ENCODE data around the gene NSF.
"Not testable (repeated sequence)": the region's sequence is repeated elsewhere in the genome, so short reads cannot be mapped to it uniquely, and the experiment has no call there.

Gene NSF

DNA sequence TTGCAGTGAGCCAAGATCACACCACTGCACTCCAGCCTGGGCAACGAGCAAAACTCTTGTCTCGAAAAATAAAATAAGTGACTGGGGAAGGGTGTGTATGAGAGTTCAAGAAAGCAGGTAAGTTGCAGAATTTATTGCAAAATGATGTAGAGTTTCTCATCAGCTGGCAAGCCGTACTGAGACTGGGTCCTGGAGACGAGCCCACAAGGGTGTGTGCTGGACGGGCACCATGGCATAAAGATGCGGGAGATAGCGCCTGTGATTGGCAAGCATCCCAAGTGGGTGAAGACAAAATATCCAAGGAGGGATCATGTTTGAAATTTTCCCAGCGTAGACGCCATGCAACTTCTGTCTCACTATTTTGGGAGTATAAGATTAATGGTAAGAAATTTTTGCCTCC is 168.7 kb downstream of the NSF start:
- no peak for DNase-seq

DNA sequence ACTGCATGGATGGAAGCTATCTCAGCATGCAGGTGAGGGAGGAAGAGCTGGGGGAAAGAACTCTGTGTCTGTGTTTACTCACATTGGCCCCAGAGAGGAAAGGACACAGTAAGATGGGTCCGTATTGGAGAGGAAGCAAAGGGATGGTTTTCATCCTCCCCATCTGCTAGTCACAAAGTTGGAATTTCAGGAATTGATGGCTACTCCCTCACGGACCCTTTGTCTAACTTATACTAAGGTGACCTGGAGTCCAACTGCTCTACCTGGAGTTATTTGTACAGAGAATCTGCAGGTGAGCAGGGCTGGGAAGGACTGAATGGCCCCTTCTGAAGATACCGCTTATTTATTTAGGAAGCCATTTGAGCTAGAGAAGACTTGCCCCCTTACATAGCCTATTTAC is 172.9 kb downstream of the NSF start:
- DNase-seq: no peak

DNA sequence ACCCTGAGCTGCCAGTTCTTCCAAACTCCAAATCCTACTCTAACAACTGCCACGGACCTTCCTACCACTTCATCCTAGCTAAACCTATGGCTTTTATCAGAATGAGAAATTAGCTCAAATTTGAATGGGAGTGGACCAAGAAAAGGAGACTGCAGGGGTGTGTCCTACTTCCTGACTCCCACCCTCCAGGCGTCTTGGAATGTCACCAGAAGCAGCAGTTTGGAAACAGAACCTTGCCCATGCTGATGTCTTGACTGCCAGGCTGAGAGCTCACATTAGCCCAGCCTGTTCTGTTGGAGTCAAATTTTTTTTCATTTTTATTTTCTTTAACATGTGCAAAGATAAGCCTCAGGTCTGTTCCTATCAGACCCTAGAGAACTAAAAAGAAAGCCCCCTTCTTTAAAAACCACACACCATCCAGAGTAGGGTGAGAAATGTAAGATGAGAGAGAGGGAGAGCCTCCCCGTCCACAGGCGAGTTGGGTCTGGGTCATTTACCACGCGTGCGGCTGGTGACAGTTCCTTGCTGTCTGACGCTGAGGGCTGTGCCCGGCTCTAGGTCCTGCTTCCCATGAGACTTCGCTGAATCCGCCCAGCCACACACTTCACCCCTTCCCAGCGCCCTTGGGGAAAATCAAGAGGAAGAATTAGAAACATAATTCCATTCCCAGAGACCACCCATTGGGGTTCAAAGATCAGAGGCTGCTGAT is 173.7 kb downstream of the NSF start:
- no peak for DNase-seq

DNA sequence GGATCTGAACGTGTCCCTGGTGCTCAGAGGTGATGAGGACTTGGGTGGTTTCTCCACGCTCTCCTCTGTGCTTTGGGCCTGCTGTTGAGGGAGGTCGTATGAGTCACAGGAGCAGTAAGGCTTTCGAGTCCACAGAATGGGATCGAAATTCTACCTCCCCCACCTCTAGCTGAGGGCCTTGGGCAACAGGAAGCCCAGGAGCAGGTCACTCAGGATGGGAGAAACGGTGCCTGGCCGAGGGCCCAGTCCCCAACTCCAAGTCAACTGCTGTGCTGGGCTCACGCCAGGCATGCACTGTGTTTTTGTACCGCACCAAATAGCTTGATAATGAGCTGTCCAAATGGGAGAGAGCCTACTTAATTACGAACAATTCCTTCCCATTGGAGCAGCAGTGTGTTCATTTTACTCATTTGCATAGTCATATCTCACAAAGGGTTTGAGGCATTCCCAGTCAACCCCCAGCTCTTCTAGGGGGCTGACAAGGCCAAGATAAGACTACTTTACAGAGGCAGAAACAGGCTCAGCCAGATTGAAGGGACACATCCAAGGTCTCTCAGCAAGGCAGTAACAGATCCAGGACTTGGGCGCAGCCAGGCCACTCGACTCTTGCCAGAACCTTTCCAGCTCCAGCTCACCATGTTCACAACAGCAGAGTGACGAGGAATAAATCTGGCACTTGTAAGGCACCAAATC is 174.4 kb downstream of the NSF start:
- DNase-seq: no peak

DNA sequence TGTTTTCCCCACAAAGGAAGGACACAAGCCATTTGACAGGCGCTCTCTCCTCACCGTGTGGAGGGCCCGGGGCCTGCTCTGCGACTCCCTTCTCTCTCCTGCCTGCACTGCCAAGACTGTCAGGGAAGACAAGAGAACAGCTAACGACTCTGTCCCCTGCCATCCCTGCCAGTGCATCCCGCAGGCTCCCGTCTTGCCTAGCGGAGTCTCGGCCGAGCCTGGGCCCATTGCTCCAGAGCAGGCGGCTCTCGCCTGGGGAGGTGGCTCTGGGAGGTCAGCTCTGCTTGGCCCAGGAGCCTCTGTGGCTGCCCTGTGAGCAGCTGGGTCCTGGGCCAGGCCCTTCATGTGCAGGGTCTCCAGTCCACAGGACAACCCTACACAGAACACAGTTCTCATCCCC is 175.0 kb downstream of the NSF start:
- no peak for DNase-seq

DNA sequence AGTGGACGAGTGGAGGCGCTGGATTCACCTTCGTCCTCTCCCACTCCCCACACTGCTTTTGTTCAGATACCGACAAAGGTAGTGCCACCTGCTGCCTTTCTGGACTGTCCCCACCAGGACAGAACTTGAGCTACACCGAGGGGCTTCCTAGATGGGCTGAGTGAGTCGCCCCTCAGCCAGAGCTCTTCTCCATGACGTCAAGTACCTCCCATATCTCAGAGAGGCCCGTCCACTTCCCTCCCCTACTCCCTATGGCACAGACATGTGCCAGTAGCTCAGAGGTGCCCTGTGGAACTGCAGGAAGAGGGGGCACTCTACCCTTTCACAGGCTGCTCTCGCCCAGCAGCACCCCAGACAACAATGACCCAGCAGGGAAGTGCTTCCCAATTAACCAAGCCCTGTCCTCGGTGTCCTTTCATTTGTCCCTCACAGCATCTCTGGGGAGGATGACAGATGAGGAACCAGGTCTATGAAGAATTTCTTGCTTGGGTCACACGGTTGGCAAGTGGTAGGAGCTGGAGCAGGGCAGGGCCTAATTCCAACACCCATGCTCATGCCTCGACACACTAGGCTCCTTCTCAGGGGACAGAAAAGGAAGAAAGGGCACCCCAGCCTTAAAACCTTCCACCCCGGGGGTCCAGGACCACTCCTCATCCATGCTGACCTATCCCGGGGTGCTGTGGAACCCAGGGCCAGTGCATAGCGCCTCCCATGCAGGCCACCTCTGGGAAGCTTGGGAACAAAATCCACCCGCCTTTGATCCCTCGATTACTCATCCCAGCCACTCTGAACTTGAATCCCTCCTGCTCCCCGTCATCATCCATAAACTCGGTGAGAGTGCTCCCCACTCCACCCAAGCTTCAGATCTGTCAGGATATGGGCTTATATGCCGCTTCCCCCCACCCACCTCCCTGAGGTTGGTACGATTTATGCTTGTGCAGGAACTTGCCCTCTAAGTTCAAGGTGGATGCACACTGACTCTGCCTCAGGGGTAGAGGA is 176.3 kb downstream of the NSF start:
- DNase-seq: no peak

DNA sequence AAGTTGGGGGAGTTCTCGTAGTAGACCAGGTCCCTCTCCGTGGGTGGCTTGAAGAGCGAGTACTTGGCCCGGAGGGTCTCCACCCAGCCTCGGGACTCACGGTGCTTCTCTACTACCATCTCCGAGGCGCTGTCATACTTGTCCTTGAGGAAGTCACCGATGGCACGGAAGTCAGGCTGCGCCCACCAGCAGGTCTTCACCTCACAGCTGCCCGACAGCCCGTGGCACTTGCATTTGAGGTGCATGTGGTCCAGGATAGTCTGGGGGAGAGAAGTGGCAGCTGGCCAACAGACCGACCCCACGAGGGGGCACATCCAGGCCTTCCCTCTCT is 178.0 kb downstream of the NSF start:
- no peak for DNase-seq

DNA sequence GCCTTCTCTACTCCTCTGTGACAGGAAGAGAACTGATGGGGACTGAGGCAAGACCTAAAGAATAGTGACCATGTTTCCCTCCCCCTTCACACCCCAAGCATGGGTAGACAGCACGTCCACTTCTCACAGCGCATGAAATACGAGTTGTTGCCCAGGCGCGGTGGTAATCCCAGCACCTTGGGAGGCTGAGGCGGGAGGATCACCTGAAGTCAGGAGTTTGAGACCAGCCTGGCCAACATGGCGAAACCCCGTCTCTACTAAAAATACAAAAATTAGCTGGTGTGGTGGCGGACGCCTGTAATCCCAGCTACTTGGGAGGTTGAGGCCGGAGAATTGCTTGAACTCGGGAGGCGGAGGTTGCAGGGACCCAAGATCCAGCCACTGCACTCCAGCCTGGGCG is 178.4 kb downstream of the NSF start:
- not testable (repeated sequence) for DNase-seq

DNA sequence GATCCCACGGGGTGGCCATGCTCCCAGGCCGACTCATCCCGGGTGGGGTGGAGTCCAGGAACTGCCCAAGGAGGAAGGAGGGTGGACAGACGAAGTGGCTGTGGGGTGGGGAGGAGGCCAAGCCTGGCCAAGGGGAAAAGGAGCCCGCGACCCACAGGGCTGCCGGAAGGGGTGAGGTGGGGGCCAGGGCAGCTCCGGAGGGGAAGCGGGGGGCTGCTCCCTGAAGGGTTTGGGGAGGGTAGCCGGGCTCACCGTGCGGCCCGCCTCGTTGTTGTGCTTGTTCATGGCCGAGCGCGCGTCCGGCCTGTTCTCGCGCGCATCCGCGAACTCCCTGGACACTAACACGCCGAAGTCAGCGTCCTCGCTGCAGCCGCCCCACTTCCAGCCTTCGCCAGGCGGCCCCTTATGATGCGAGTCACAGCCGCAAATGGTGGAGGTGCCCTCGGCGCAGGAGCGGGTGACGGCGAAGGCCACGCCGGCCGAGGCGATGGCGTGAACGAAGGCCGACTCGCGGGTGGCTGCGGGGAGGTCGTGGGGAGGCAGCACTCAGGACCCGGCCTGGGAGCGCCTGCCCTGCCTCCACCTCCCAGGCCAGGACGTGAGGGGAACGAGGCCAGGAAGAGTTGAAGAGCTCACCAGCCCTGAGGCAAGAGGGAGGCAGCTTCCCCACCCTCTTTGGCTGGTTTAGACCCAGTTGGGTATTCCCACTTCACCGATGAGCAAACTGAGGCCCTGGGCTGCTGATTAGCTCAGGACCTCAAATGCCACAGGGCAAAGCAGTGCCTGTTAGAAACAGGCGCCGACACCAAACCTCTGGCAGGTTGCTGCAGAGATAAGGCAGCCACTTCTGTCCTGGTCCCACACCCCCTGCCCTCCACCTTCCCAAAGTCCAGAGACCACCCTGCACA is 179.3 kb downstream of the NSF start:
- DNase-seq: peak in 1 of 2 donors; percentile 4

DNA sequence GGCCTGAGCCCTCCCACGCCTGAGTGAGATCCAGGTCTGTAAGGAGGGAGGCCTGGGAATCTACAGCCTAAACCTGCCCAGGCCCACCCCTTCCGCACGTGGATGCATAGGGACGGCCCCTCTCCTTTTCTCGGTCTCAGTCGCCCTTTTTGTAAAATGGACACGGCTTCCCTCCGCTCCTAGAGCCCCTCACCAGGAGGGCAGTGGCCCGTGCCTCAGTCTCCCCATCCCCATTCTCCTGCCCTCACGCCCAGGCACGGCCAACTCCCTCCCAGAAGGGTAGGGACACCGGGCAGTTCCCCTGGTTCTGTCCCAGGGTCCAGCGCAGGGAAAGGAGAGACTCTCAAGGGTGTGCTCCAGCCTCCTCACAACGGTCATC is 180.0 kb downstream of the NSF start:
- DNase-seq: no peak

DNA sequence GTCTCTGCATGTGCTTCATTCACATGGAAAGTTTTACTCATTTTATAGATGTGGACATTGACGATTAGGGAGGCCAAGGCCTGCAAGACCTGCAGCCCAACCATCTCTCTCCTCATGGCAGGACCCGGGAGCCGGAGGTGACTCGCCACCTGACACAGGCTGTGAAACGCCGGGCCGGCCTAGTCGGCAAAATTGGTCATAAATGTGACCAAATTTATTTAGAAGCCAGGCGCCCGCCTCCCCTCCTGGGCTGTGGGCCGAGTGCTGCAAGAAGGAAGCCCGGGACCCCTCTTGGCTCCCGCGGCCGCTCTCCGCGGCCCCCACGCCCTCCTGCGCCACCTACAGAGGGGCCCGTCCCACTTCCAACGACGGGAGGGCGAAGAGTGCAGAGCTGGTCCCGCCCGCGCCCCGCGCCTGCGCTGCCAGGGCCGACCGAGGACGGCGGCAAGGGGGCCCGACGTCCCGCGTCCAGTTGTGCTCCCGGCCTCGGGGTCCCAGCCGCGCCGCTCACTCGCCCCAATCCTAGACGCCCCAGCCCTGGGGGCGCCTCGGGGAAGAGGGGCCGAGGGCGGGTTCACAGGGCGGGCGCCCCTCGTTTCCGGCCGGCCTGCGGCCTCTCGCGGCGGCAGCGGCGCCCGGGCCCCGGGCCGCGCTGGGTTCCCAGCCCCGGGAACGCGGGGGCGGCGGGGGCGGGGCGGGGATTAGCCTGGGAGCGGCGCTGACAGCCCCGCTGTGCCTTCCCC is 180.5 kb downstream of the NSF start:
- peak in 1 of 2 donors; percentile 49 for DNase-seq

DNA sequence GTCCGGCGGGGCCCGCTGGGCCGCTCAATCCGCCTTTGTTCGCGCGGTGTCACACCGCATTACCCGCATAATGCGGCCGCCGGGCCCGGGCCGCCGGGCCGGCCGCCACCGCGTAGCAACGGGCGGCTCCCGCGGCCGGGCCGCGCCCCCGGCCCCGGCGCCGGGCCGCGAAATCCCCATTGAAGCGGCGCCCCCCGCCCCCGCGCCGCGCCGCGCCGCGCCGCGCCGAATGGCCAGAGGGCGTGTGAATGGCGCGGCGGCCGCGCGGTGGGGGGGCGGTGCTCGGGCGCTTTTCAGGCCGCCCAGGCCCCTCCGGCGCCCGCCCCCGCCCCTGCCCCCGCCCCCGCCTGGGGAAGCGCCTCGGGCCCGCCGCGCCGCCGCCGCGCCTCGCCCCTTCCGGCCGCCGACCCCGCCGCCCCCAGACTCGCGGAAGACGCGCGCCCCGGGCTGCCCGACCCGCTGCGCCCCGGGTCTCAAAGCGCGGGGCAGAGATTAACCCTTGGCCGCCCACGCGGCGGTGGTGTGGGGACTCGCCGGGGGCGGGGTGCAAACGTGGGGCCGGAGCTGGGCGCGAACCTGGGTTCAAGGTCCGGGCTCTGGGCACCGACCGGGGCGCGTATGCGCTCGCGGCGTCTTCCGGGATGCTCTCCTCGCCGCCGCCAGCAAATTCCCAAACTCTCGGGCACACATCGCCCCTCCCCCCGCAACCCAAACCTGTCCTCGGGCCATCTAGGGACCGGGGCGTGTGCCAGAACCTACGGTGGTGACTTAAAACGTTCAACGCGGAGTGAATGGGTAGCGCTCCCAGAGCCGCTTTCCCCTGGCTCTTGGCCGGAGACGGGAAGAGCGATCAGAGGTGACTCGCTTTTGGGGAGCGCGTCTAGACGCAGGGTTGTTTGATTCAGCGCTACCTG is 181.3 kb downstream of the NSF start:
- peak in 1 of 2 donors; percentile 35 for DNase-seq

DNA sequence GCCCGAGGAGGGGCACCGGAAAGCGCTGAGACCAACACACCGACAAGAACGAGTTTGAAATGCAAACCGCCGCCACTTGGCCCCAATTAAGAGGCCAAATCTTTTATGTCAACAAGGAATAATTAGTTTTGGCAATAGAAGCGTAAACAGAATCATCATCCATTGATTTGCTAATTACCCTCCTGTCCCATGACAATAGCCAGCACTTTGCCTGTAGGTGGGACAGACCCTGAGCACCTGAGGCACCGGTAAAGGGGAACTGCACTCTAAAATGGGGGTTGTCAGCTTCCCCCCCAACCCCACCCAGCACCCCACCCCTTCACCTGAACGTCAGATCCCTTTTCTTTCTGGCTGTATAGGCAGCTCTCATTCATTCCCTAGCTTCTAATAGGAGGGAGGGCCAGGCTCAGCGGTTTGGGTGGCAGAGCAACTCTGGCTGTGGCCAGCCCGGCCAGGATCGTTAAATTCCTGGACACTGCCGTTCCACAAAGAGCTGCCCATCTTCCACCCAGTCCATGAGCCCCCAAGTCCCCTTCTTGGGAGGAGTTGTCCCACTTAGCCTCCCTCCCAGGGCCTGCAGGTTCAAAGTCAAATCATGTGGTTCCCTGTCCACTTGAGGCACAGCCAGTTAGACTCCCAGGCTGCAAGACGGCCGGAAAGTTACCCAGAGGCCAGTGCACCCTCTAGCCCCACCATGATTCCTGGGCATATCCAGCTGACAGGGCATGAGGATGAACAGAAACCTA is 182.2 kb downstream of the NSF start:
- no peak for DNase-seq

DNA sequence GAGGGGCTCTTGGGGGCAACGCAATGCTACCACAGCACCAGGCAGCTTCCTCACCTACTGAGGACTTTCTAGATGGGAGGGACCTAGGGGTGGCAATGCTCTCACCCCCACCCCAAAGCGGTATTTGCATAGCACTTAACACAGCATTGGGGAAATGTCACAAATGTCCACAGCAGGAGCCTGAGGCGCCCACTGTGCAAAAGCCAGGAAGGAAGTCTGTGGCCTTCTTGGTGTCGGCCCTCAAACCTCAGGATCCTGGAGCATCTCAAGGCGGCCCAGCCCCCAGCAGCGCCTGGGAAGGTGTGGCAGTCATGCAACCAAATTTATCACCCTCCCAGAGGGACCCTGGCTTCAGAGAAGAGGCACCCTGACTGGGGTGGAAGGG is 182.7 kb downstream of the NSF start:
- no peak for DNase-seq

DNA sequence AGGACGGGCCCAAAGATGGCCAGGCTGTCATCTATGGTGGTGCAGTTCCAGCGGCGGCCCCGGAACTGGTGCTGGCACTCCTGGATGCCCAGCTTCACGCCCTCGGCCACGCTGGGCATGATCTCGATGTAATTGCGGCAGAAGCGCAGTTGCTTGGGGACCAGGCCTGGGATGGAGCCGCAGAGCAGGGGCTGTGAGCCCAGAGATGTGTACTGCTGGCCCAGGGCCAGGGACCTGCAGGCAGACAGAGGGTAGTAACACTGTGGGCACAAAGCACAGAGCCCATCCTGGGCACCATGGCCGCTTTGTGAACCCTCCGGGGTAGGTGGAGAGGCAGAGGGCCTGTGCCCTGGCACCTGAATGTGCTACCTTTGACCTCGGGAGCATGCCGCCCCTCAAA is 183.2 kb downstream of the NSF start:
- no peak for DNase-seq

DNA sequence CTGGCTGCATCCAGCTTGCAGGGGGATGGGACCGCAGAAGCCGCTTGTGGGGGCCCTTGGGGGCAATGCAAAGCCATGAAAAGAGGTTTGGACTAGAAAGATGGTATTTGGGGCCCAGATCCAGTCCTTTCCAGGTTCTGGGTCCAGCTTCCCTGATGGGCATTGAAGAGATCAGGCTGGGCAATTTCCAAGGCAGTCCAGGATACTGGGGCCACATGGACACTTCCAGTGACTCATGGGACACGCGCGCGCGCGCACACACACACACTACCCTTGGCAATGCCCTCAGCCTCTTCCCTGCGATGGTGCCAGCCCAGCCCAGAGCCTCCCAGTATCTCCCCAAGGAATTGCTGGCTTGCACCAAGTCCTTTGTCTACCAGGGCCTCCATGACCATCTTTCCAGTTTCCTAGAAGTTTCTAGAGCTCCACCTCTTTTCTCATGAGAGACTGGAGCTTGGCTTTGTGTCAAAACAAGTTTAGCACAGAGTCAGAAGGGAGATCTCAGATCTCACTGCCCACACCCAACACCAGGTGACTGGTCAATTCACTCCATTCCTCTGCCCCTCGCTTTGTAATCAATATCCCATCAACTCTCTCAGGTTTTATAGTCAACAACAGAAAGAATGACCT is 183.8 kb downstream of the NSF start:
- no peak for DNase-seq

DNA sequence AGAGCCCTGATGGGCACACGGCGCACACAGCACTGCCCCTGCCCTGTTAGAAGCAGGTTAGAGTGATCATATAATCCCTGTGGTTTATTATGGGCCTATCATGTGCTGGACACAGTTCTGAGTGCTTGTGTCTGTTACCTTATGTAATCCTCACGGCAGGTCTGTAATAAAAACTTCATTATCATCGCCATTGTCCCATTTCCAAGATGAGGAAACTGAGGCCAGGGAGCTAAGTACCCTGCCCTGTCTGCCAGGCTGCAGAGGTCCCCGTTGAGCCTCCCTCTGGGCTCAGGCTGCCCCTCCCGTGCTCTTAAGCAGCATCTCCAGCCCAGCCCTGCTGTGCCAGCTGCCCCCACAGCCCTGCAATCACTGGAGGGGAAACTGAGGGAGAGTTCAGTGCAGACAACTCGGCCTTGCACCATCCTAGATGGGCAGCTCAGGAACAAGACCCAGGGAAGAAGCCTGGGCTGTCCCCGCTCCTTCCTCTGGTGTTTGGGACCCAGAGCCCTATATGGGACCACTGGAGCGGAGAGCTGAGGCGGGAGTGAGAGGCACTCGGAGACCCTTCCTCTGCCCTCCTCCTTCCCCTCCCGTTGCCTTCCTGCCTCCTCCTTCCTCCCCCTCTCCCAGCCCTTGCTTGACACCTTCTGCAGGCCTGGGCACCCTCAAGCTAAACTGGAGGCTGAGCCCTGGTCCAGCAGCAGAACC is 186.0 kb downstream of the NSF start:
- no peak for DNase-seq

DNA sequence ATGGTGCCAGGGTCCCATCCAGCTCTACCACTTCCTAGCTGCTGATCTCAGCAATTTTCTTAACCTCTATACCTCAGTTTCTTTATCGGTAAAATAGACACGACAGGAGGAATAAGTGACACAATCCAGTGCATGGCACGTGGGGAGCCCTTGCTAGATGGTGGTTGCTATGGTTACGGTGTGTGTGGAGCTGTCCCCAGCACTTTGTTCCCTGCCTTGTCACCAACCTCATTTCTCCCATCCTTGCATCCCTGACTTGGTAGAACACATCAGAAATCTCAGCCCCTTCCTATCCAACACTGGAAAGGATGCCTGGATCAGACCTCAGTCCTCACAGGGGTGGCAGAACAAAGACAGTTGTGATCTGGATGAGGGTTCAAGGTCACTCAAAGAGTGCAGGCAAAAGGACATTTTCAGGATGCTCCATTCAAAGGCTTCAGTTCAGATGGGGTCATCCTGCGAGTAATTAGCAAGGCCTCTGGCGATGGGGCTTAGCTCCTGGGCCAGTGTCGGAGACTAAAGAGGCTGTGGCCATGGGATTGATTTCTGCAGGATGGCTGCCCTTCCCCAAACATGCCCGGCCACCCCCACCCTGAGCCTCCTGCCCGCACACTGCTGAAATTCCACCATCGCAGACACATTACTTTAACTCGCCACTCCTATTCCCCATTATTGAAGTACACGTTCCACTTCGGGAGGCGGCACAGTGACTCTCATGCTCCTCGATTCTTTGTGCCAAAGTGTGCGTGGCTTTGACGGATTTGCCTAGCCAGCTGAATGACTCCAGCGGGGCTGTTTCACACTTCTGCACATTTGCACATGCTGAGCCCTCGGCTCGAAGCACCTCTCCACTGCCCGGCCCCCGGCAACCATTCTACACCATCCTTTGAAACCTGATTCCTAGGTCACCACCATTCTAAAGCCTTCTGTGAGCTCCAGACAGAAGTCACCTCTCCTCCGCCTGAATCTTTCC is 187.8 kb downstream of the NSF start:
- no peak for DNase-seq

All from stimulated activated CD4-positive, alpha-beta T cell treated with anti-CD3 and anti-CD28 coated beads, Interleukin-2, amount 100 ng/mL, for 24 hours (primary cell).